ENCODE measurements around the gene ZNF664.

GRCh38 chr12:123946152-123946515, 26.9 kb upstream of the ZNF664 start:
- TF ChIP-seq CTCF (conservative IDR thresholded peaks at IDR 0.05; ENCODE audit: low read depth, low read length): no peak
- no peak for TF ChIP-seq EZH2 (IDR thresholded peaks at IDR 0.05; ENCODE audit: low read length, unreplicated experiment)
- TF ChIP-seq EZH2phosphoT487 (IDR thresholded peaks at IDR 0.05; ENCODE audit: borderline replicate concordance, low read length): no peak
